AG04450 (cell line): ENCODE measurements around the gene PLXND1. TPM values are rescaled to one million over a fixed set of nuclear protein-coding genes. Genes with fewer than 3 reads are reported as not detected.
"Not testable (repeated sequence)": the region's sequence is repeated elsewhere in the genome, so short reads cannot be mapped to it uniquely, and the experiment has no call there.

Experiments used
- CTCF ChIA-PET: fragments of 300-600, 350-600 bp; formaldehyde crosslinking; extraction: SDS; loops from one replicate; lab custom pipeline; 2022; ENCODE audit warnings: antibody characterized with exemption, inconsistent platforms; lab: Charles Lee
- POLR2A ChIA-PET: fragments of 350-600 bp; formaldehyde crosslinking; extraction: SDS; loops from one replicate; lab custom pipeline; 2021; ENCODE audit warnings: antibody characterized with exemption, inconsistent platforms; lab: Yijun Ruan, JAX
- DNase-seq: peaks from one replicate; pipeline ENCODE4 v3.0.0-alpha.2; 2011; ENCODE audit warnings: low read depth, low spot score
- H3K27ac ChIP-seq: one replicate; pipeline ENCODE4 v1.5.1; 2012; ENCODE audit warnings: low read depth, low read length, control low read depth
- H3K27me3 ChIP-seq: one replicate; pipeline ENCODE4 v1.6.0; 2012; ENCODE audit warnings: low read length; ENCODE audit not compliant: control insufficient read depth, insufficient read depth
- H3K4me3 ChIP-seq: 2 replicates; pipeline ENCODE4 v1.5.1; 2011; ENCODE audit warnings: mild to moderate bottlenecking, low read depth, low read length, control low read depth
- H3K9me3 ChIP-seq: 2 replicates; pipeline ENCODE4 v1.5.1; 2012; ENCODE audit warnings: low read length; ENCODE audit not compliant: control insufficient read depth, insufficient read depth
- CTCF ChIP-seq: IDR thresholded peaks from 2 replicates; pipeline ENCODE4 v1.5.1; 2011; ENCODE audit warnings: low read depth, low read length, control low read depth, inconsistent platforms
- polyA plus RNA-seq: library from polyadenylated mRNA; depleted of rRNA; stranded (reverse); fragments of >200 nt; gene quantifications from 2 replicates; pipeline ENCODE4 v1.2.3, GENCODE V29; 2011

The PLXND1 gene
- polyA plus RNA-seq, 1 experiment, result 37.1 TPM

GRCh38 chr3:129518038-129518561 lies 88.4 kb downstream of the PLXND1 start:
- ChIA-PET CTCF (no interaction called here), POLR2A (no interaction called here)
- DNase-seq, result no peak
- Histone ChIP-seq H3K27ac (no peak overlapping the region), H3K9me3 (no peaks in the 10 kb centered on the region; the same call in 1 of the 2 replicates), H3K4me3 (no peak overlapping the region), H3K27me3 (no peaks in the 10 kb centered on the region)
- no peak for TF ChIP-seq CTCF

- Histone ChIP-seq H3K27me3 (no peaks in the 10 kb centered on the region), H3K4me3 (no peak overlapping the region), H3K27ac (no peak overlapping the region), H3K9me3 (no peaks in the 10 kb centered on the region; the same call in 1 of the 2 replicates)
- TF ChIP-seq CTCF, result no peak
- POLR2A ChIA-PET, result no interaction called here
- CTCF ChIA-PET, result no interaction called here
- DNase-seq, result no peak
These were observed 89.0 kb downstream of the PLXND1 start for GRCh38 chr3:129517516-129517915.

GRCh38 chr3:129515821-129516432 lies 90.5 kb downstream of the PLXND1 start:
- H3K27me3 ChIP-seq, DNase-seq, H3K27ac ChIP-seq, POLR2A ChIA-PET, H3K9me3 ChIP-seq, H3K4me3 ChIP-seq, CTCF ChIA-PET: not testable (repeated sequence)

GRCh38 chr3:129515108-129515820 lies 91.2 kb downstream of the PLXND1 start:
- DNase-seq, H3K27ac ChIP-seq, H3K9me3 ChIP-seq, CTCF ChIA-PET, POLR2A ChIA-PET, H3K27me3 ChIP-seq, H3K4me3 ChIP-seq: not testable (repeated sequence)

- H3K9me3 ChIP-seq, result no peaks in the 10 kb centered on the region; the same call in 1 of the 2 replicates
- POLR2A ChIA-PET, result no interaction called here
- no peak for DNase-seq
- CTCF ChIA-PET, result no interaction called here
- TF ChIP-seq CTCF, result no peak
- no peak overlapping the region for H3K27ac ChIP-seq
- no peaks in the 10 kb centered on the region for H3K27me3 ChIP-seq
- no peak overlapping the region for H3K4me3 ChIP-seq
These were observed 91.9 kb downstream of the PLXND1 start for GRCh38 chr3:129514563-129514962.

GRCh38 chr3:129514110-129514509 lies 92.4 kb downstream of the PLXND1 start:
- Histone ChIP-seq H3K27me3 (no peaks in the 10 kb centered on the region), H3K27ac (no peak overlapping the region), H3K4me3 (no peak overlapping the region), H3K9me3 (no peaks in the 10 kb centered on the region; the same call in 1 of the 2 replicates)
- ChIA-PET CTCF (no interaction called here), POLR2A (no interaction called here)
- DNase-seq, result no peak
- TF ChIP-seq CTCF, result no peak
